NCI-H345 treated with DMSO at 0.1 percent for 48 hours (cell line): Measurements from ENCODE around the gene GNB3.

ENCODE experiments used
- DNase-seq: peaks from one replicate; lab custom pipeline; 2025; ENCODE audit not compliant: unreplicated experiment; lab: John Stamatoyannopoulos, UW

The GNB3 gene

GRCh38 chr12:6836851-6837250 lies 3.9 kb upstream of the GNB3 start:
- DNase-seq: no peak

GRCh38 chr12:6837370-6838060 lies 3.2 kb upstream of the GNB3 start:
- DNase-seq: no peak

GRCh38 chr12:6838854-6839253 lies 1.9 kb upstream of the GNB3 start:
- no peak for DNase-seq

GRCh38 chr12:6839482-6840201 lies 1.1 kb upstream of the GNB3 start:
- no peak for DNase-seq

GRCh38 chr12:6840330-6840729 lies 395 bp upstream of the GNB3 start:
- DNase-seq: no peak

- no peak for DNase-seq
Observed at GRCh38 chr12:6842075-6842474, 1.4 kb downstream of the GNB3 start.

GRCh38 chr12:6843118-6843902 lies 2.6 kb downstream of the GNB3 start:
- no peak for DNase-seq

GRCh38 chr12:6845395-6845794 lies 4.7 kb downstream of the GNB3 start:
- no peak for DNase-seq

GRCh38 chr12:6846316-6846869 lies 5.7 kb downstream of the GNB3 start:
- DNase-seq: no peak

- DNase-seq: no peak
Observed at GRCh38 chr12:6847676-6848075, 7.0 kb downstream of the GNB3 start.

- DNase-seq: no peak
Observed at GRCh38 chr12:6849427-6849826, 8.7 kb downstream of the GNB3 start.

- no peak for DNase-seq
Observed at GRCh38 chr12:6849976-6850560, 9.3 kb downstream of the GNB3 start.

GRCh38 chr12:6850796-6851152 lies 10.0 kb downstream of the GNB3 start:
- no peak for DNase-seq

- DNase-seq: peak; percentile 99
Observed at GRCh38 chr12:6851153-6851920, 10.6 kb downstream of the GNB3 start, which contains the start of gene CDCA3. CDCA3 (minus strand) TSS chr12:6851286; CDS start chr12:6850952, 334 bp downstream.

GRCh38 chr12:6851921-6852650 lies 11.4 kb downstream of the GNB3 start, which contains the start of gene USP5:
USP5 (plus strand) TSS chr12:6852150; CDS start chr12:6852180, 30 bp downstream.
- DNase-seq: peak; percentile 98

GRCh38 chr12:6852651-6853354 lies 12.1 kb downstream of the GNB3 start:
- DNase-seq: no peak

GRCh38 chr12:6853626-6854025 lies 12.9 kb downstream of the GNB3 start:
- no peak for DNase-seq

- no peak for DNase-seq
Observed at GRCh38 chr12:6854036-6854435, 13.3 kb downstream of the GNB3 start.

GRCh38 chr12:6855322-6855721 lies 14.6 kb downstream of the GNB3 start:
- no peak for DNase-seq
